Measurements from ENCODE around the gene LCTL. TPM values are rescaled to one million over a fixed set of nuclear protein-coding genes. Genes with fewer than 3 reads are reported as not detected.

LCTL gene
- total and polyA plus RNA-seq, 2 of the 8 experiments (the other 6 are each of a cell fraction or from before 2014, with no cell fraction given): 5.5 to 6.2 TPM

- Histone ChIP-seq H3K79me1 (ENCODE audit: low read depth, low read length) (no peaks in the 10 kb centered on the region), H3K23ac (ENCODE audit: insufficient read length) (no peak overlapping the region), H3K27ac (ENCODE audit: low read depth, low read length) (no peak overlapping the region), H3K36me3 (ENCODE audit: control insufficient read depth in 2 of 4, insufficient read depth in 4 of 4, low read length in 3 of 4) (no peaks in the 10 kb centered on the region), H3K56ac (replicated peaks; ENCODE audit: insufficient read length, low read depth, low read length) (no peak overlapping the region), H2BK15ac (ENCODE audit: low read length) (no peak overlapping the region), H3K9me3 (ENCODE audit: insufficient read depth in 2 of 2, low read depth in 1 of 2, low read length in 1 of 2) (no peaks in the 10 kb centered on the region), H3K27me3 (replicated peaks in 1 of 4; ENCODE audit: control insufficient read depth in 3 of 4, extremely low read depth in 1 of 4, insufficient read depth in 3 of 4, low read length in 3 of 4) (no peaks in the 10 kb centered on the region), H2BK5ac (ENCODE audit: low read depth, low read length) (no peak overlapping the region), H3K79me2 (ENCODE audit: control insufficient read depth in 1 of 2, insufficient read depth in 2 of 2, low read length in 2 of 2) (no peaks in the 10 kb centered on the region), H3K14ac (ENCODE audit: insufficient read length) (no peak overlapping the region), H2BK12ac (ENCODE audit: low read depth, low read length) (no peak overlapping the region), H3K23me2 (ENCODE audit: low read depth, low read length) (no peaks in the 10 kb centered on the region), H4K20me1 (replicated peaks in 1 of 2; ENCODE audit: control insufficient read depth in 1 of 2, insufficient read depth in 2 of 2, low read length in 2 of 2) (no peaks in the 10 kb centered on the region), H3K4me2 (ENCODE audit: insufficient read depth in 1 of 2, low read depth in 2 of 2, low read length in 2 of 2) (no peak overlapping the region), H3K18ac (ENCODE audit: extremely low read depth, low read length) (no peak overlapping the region), H3K4me1 (replicated peaks in 1 of 4; ENCODE audit: control insufficient read depth in 3 of 4, insufficient read depth in 4 of 4, low read length in 3 of 4) (no peaks in the 10 kb centered on the region), H4K8ac (ENCODE audit: extremely low read depth, insufficient read depth, low read length) (no peak overlapping the region), H2AFZ (ENCODE audit: low read length) (no peak overlapping the region), H4K5ac (ENCODE audit: insufficient read length, low read depth, low read length) (no peak overlapping the region), H3K4me3 (ENCODE audit: extremely low read depth in 1 of 4, insufficient read depth in 2 of 4, low read depth in 3 of 4, low read length in 4 of 4) (no peak overlapping the region), H4K91ac (replicated peaks; ENCODE audit: insufficient read length, low read length) (no peak overlapping the region), H2BK120ac (replicated peaks; ENCODE audit: low read depth, low read length) (no peak overlapping the region), H2AK5ac (ENCODE audit: low read depth, low read length) (no peak overlapping the region), H3K9ac (replicated peaks in 1 of 4; ENCODE audit: extremely low read depth in 1 of 4, low read depth in 3 of 4, low read length in 3 of 4) (no peak overlapping the region), H2BK20ac (ENCODE audit: low read length) (no peak overlapping the region), H3K4ac (replicated peaks; ENCODE audit: insufficient read length, low read depth, low read length) (no peak overlapping the region)
- no peak for DNase-seq (ENCODE audit: low read depth in 1 of 2, low spot score in 2 of 2)
- CTCF ChIA-PET (ENCODE audit: partially characterized antibody): interaction anchor here (0.9 to 3.5 kb wide), 5 partner anchors 9 to 287 kb away, joined by 3 to 17 read pairs (median 11); partner anchors contain the start of gene LCTL
- WGBS, 2 experiments (ENCODE audit: extremely low coverage in 1 of 2, insufficient coverage in 1 of 2, insufficient read length in 1 of 2, insufficient replicate concordance in 2 of 2, low coverage in 1 of 2, low lambda C conversion rate in 2 of 2, missing lambda C conversion rate in 1 of 2): 94% methylated on average over 2 of the region's 2 CpGs; no CpG with 5 or more reads in 1 of the 2 experiments
- POLR2A ChIA-PET (ENCODE audit: partially characterized antibody): interaction anchor here (1.5 kb wide), 1 partner anchor 126 kb away, joined by 3 read pairs; no protein-coding TSS in a partner anchor
- FAIRE-seq: no peak
- no peak for TF ChIP-seq CBX5 (IDR thresholded peaks at IDR 0.05; ENCODE audit: low read depth, low read length)
- TF ChIP-seq CHD1 (IDR thresholded peaks at IDR 0.05; ENCODE audit: low read depth, low read length): no peak
- no peak for TF ChIP-seq EGR1 (IDR thresholded peaks at IDR 0.05; ENCODE audit: borderline replicate concordance, low read depth, low read length)
- no peak for TF ChIP-seq FOSL1 (IDR thresholded peaks at IDR 0.05; ENCODE audit: insufficient read depth, low read depth, low read length)
- no peak for TF ChIP-seq SIX5 (IDR thresholded peaks at IDR 0.05; ENCODE audit: low read depth, low read length)
- no peak for TF ChIP-seq BACH1 (IDR thresholded peaks at IDR 0.05; ENCODE audit: low read length)
- no peak for TF ChIP-seq TAF7 (optimal IDR thresholded peaks at IDR 0.05; ENCODE audit: borderline replicate concordance, low read depth, low read length)
- no peak for TF ChIP-seq ZNF274 (IDR thresholded peaks at IDR 0.05; ENCODE audit: borderline replicate concordance, extremely low read depth, low read length)
- no peak for TF ChIP-seq JUND (IDR thresholded peaks at IDR 0.05; ENCODE audit: low read length)
- no peak for TF ChIP-seq GTF2F1 (IDR thresholded peaks at IDR 0.05; ENCODE audit: borderline replicate concordance, low read depth, low read length)
- no peak for TF ChIP-seq HDAC2 (IDR thresholded peaks at IDR 0.05; ENCODE audit: borderline replicate concordance in 1 of 2, low read depth in 2 of 2, low read length in 2 of 2)
- TF ChIP-seq POU5F1 (IDR thresholded peaks at IDR 0.05; ENCODE audit: low read depth, low read length): no peak
- TF ChIP-seq TAF1 (IDR thresholded peaks at IDR 0.05; ENCODE audit: low read depth, low read length): no peak
- no peak for TF ChIP-seq ATF2 (IDR thresholded peaks at IDR 0.05; ENCODE audit: low read length)
Measured at GRCh38 chr15:66574596-66574950, 8.8 kb upstream of the LCTL start.

Data from H1 (cell line).